HEK293 (cell line): ENCODE measurements around the gene EGFL8.
A peak's percentile ranks its signal among the peaks of the same experiment; 100 is the strongest.

ENCODE experiments used
- GFI1B ChIP-seq: fragments of 450-650 bp; formaldehyde crosslinking; IDR thresholded peaks from 2 replicates; pipeline ENCODE4 v1.5.1; 2016; ENCODE audit warnings: missing biosample characterization, missing genetic modification characterization
- KLF10 ChIP-seq: fragments of 450-650 bp; IDR thresholded peaks from 2 replicates; pipeline ENCODE4 v1.5.1; 2018; ENCODE audit warnings: missing biosample characterization, mild to moderate bottlenecking, missing genetic modification characterization
- PRDM1 ChIP-seq: fragments of 450-650 bp; formaldehyde crosslinking; IDR thresholded peaks from 2 replicates; pipeline ENCODE4; 2016; ENCODE audit warnings: missing biosample characterization, missing genetic modification characterization
- TRIM28 ChIP-seq: IDR thresholded peaks from 2 replicates; pipeline ENCODE4 v1.6.1; 2011; ENCODE audit warnings: low read length, control low read depth, borderline replicate concordance
- ZBTB26 ChIP-seq: fragments of 450-650 bp; formaldehyde crosslinking; optimal IDR thresholded peaks from 2 replicates; pipeline ENCODE3; 2016; ENCODE audit warnings: missing biosample characterization, mild to moderate bottlenecking, missing genetic modification characterization
- ZFP3 ChIP-seq: fragments of 450-650 bp; formaldehyde crosslinking; IDR thresholded peaks from 2 replicates; pipeline ENCODE4 v1.5.1; 2016; ENCODE audit warnings: low read depth, missing biosample characterization, missing genetic modification characterization
- ZNF148 ChIP-seq: fragments of 450-650 bp; formaldehyde crosslinking; IDR thresholded peaks from 2 replicates; pipeline ENCODE4 v1.5.0; 2017; ENCODE audit warnings: missing biosample characterization, missing genetic modification characterization, borderline replicate concordance
- ZNF239 ChIP-seq: fragments of 450-650 bp; formaldehyde crosslinking; IDR thresholded peaks from 2 replicates; pipeline ENCODE4 v1.5.1; 2016; ENCODE audit warnings: missing biosample characterization, missing genetic modification characterization
- ZNF248 ChIP-seq: fragments of 450-650 bp; formaldehyde crosslinking; IDR thresholded peaks from 2 replicates; pipeline ENCODE4 v1.5.1; 2017; ENCODE audit warnings: missing biosample characterization, missing genetic modification characterization
- ZNF266 ChIP-seq: fragments of 450-650 bp; formaldehyde crosslinking; IDR thresholded peaks from 2 replicates; pipeline ENCODE4 v1.5.1; 2016; ENCODE audit warnings: missing biosample characterization, missing genetic modification characterization, low read depth
- ZNF280C ChIP-seq: fragments of 450-650 bp; formaldehyde crosslinking; IDR thresholded peaks from 2 replicates; pipeline ENCODE4 v1.5.1; 2016; ENCODE audit warnings: missing biosample characterization, missing genetic modification characterization
- ZNF324 ChIP-seq: fragments of 450-650 bp; formaldehyde crosslinking; IDR thresholded peaks from 2 replicates; pipeline ENCODE4 v1.5.1; 2016; ENCODE audit warnings: missing biosample characterization, missing genetic modification characterization
- ZNF391 ChIP-seq: fragments of 450-650 bp; formaldehyde crosslinking; IDR thresholded peaks from 2 replicates; pipeline ENCODE4 v1.5.1; 2016; ENCODE audit warnings: low read depth, missing biosample characterization, missing genetic modification characterization, borderline replicate concordance
- ZNF433 ChIP-seq: fragments of 450-650 bp; formaldehyde crosslinking; IDR thresholded peaks from 2 replicates; pipeline ENCODE4 v1.5.1; 2016; ENCODE audit warnings: missing biosample characterization, missing genetic modification characterization, low read depth
- ZNF48 ChIP-seq: fragments of 450-650 bp; formaldehyde crosslinking; IDR thresholded peaks from 2 replicates; pipeline ENCODE4 v1.5.1; 2016; ENCODE audit warnings: missing biosample characterization, missing genetic modification characterization
- ZNF488 ChIP-seq: fragments of 450-650 bp; formaldehyde crosslinking; IDR thresholded peaks from 2 replicates; pipeline ENCODE4 v1.5.1; 2016; ENCODE audit warnings: missing biosample characterization, missing genetic modification characterization
- ZNF560 ChIP-seq: fragments of 450-650 bp; formaldehyde crosslinking; IDR thresholded peaks from 2 replicates; pipeline ENCODE4 v1.5.1; 2017; ENCODE audit warnings: missing biosample characterization, missing genetic modification characterization, borderline replicate concordance
- ZNF585B ChIP-seq: fragments of 450-650 bp; formaldehyde crosslinking; IDR thresholded peaks from 2 replicates; pipeline ENCODE4 v1.5.1; 2016; ENCODE audit warnings: missing biosample characterization, missing genetic modification characterization
- ZNF776 ChIP-seq: fragments of 450-650 bp; formaldehyde crosslinking; IDR thresholded peaks from 2 replicates; pipeline ENCODE4 v1.5.0; 2017; ENCODE audit warnings: missing biosample characterization, missing genetic modification characterization, borderline replicate concordance
- ZNF777 ChIP-seq: fragments of 450-650 bp; formaldehyde crosslinking; IDR thresholded peaks from 2 replicates; pipeline ENCODE4 v1.5.1; 2017; ENCODE audit warnings: missing biosample characterization, missing genetic modification characterization, borderline replicate concordance
- ZNF791 ChIP-seq: fragments of 450-650 bp; formaldehyde crosslinking; IDR thresholded peaks from 2 replicates; pipeline ENCODE4 v1.5.1; 2016; ENCODE audit warnings: missing biosample characterization, missing genetic modification characterization
- ZNF843 ChIP-seq: fragments of 450-650 bp; formaldehyde crosslinking; IDR thresholded peaks from 2 replicates; pipeline ENCODE4 v1.5.1; 2016; ENCODE audit warnings: missing biosample characterization, missing genetic modification characterization
- ZXDB ChIP-seq: fragments of 450-650 bp; formaldehyde crosslinking; IDR thresholded peaks from 2 replicates; pipeline ENCODE4 v1.5.1; 2016; ENCODE audit warnings: missing biosample characterization, missing genetic modification characterization
- TF ChIP-seq, protein P1 (sequence below): fragments of 450-650 bp; formaldehyde crosslinking; IDR thresholded peaks from 2 replicates; pipeline ENCODE4 v1.5.1; 2016; ENCODE audit warnings: missing biosample characterization, missing genetic modification characterization, borderline replicate concordance
- TF ChIP-seq, protein P2 (sequence below): fragments of 450-650 bp; formaldehyde crosslinking; IDR thresholded peaks from 2 replicates; pipeline ENCODE4; 2016; ENCODE audit warnings: missing biosample characterization, missing genetic modification characterization
- TF ChIP-seq, protein P3 (sequence below): fragments of 450-650 bp; formaldehyde crosslinking; IDR thresholded peaks from 2 replicates; pipeline ENCODE4 v1.5.1; 2016; ENCODE audit warnings: missing biosample characterization, missing genetic modification characterization
- TF ChIP-seq, protein P4 (sequence below): fragments of 450-650 bp; formaldehyde crosslinking; IDR thresholded peaks from 2 replicates; pipeline ENCODE4 v1.5.1; 2016; ENCODE audit warnings: missing biosample characterization, missing genetic modification characterization

EGFL8 gene

GRCh38 chr6:32195902-32196681 lies 31.7 kb downstream of the EGFL8 start (continued):
- no peak for TF ChIP-seq ZNF148 (tag by site-specific recombination)
- TF ChIP-seq, protein P1, sequence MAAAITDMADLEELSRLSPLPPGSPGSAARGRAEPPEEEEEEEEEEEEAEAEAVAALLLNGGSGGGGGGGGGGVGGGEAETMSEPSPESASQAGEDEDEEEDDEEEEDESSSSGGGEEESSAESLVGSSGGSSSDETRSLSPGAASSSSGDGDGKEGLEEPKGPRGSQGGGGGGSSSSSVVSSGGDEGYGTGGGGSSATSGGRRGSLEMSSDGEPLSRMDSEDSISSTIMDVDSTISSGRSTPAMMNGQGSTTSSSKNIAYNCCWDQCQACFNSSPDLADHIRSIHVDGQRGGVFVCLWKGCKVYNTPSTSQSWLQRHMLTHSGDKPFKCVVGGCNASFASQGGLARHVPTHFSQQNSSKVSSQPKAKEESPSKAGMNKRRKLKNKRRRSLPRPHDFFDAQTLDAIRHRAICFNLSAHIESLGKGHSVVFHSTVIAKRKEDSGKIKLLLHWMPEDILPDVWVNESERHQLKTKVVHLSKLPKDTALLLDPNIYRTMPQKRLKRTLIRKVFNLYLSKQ = no peak
- peak; percentile 21; the same call in 1 of the 2 replicates for TF ChIP-seq ZXDB (tag by site-specific recombination)
- TF ChIP-seq ZNF791 (tag by site-specific recombination) = no peak
- peak; percentile 65 for TF ChIP-seq ZNF324 (tag by site-specific recombination)
- TF ChIP-seq GFI1B (tag by site-specific recombination) = 0 out of 2 replicates have a peak, but pooled peaks have one; percentile 4
- 0 out of 2 replicates have a peak, but pooled peaks have one; percentile 54 for TF ChIP-seq ZNF391 (tag by site-specific recombination)
- TF ChIP-seq ZNF585B (tag by site-specific recombination) = no peak
- no peak for TF ChIP-seq ZNF280C (tag by site-specific recombination)
- TF ChIP-seq, protein P2, sequence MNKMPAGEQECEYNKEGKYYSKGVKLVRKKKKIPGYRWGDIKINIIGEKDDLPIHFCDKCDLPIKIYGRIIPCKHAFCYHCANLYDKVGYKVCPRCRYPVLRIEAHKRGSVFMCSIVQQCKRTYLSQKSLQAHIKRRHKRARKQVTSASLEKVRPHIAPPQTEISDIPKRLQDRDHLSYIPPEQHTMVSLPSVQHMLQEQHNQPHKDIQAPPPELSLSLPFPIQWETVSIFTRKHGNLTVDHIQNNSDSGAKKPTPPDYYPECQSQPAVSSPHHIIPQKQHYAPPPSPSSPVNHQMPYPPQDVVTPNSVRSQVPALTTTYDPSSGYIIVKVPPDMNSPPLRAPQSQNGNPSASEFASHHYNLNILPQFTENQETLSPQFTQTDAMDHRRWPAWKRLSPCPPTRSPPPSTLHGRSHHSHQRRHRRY (tag by site-specific recombination) = no peak
- TF ChIP-seq PRDM1 (tag by site-specific recombination) = no peak
- TF ChIP-seq ZBTB26 = peak; percentile 97
- TF ChIP-seq, protein P3, sequence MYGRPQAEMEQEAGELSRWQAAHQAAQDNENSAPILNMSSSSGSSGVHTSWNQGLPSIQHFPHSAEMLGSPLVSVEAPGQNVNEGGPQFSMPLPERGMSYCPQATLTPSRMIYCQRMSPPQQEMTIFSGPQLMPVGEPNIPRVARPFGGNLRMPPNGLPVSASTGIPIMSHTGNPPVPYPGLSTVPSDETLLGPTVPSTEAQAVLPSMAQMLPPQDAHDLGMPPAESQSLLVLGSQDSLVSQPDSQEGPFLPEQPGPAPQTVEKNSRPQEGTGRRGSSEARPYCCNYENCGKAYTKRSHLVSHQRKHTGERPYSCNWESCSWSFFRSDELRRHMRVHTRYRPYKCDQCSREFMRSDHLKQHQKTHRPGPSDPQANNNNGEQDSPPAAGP (tag by site-specific recombination) = peak; percentile 28
- no peak for TF ChIP-seq TRIM28
- TF ChIP-seq ZNF488 (tag by site-specific recombination) = no peak
- TF ChIP-seq ZFP3 (tag by site-specific recombination) = no peak
- no peak for TF ChIP-seq ZNF48 (tag by site-specific recombination)
- TF ChIP-seq KLF10 = no peak; the same call in 1 of the 2 replicates
- TF ChIP-seq ZNF777 = no peak
- TF ChIP-seq ZNF248 (tag by site-specific recombination) = no peak
- peak; percentile 63; the same call in 1 of the 2 replicates for TF ChIP-seq ZNF843
- no peak for TF ChIP-seq ZNF776
- no peak for TF ChIP-seq ZNF266 (tag by site-specific recombination)
- no peak for TF ChIP-seq ZNF433 (tag by site-specific recombination)
- no peak for TF ChIP-seq ZNF560 (tag by site-specific recombination)
- TF ChIP-seq, protein P4, sequence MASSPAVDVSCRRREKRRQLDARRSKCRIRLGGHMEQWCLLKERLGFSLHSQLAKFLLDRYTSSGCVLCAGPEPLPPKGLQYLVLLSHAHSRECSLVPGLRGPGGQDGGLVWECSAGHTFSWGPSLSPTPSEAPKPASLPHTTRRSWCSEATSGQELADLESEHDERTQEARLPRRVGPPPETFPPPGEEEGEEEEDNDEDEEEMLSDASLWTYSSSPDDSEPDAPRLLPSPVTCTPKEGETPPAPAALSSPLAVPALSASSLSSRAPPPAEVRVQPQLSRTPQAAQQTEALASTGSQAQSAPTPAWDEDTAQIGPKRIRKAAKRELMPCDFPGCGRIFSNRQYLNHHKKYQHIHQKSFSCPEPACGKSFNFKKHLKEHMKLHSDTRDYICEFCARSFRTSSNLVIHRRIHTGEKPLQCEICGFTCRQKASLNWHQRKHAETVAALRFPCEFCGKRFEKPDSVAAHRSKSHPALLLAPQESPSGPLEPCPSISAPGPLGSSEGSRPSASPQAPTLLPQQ (tag by site-specific recombination) = peak; percentile 71
- peak; percentile 49; the same call in 1 of the 2 replicates for TF ChIP-seq ZNF239 (tag by site-specific recombination)
